GM12892 (cell line): ENCODE results near the gene LRG1.

Experiments
- POLR2A ChIP-seq: IDR thresholded peaks from 2 replicates; pipeline ENCODE4 v1.6.1; 2011; ENCODE audit warnings: low read depth, low read length, control low read depth
- POLR2AphosphoS5 ChIP-seq: IDR thresholded peaks from 2 replicates; pipeline ENCODE4 v1.6.1; 2011; ENCODE audit warnings: low read depth, low read length, control low read depth
- TAF1 ChIP-seq: IDR thresholded peaks from 2 replicates; pipeline ENCODE4 v1.6.1; 2011; ENCODE audit warnings: low read depth, mild to moderate bottlenecking, control low read depth, low read length, borderline replicate concordance

GRCh38 chr19:4516939-4517300, 22.9 kb downstream of the LRG1 start:
- TF ChIP-seq POLR2AphosphoS5 (no peak), POLR2A (no peak), TAF1 (no peak)
